ENCODE data around the gene BACE1. TPM values are rescaled to one million over a fixed set of nuclear protein-coding genes. Genes with fewer than 3 reads are reported as not detected.

BACE1 gene
- total RNA-seq, 2 donors from 2014 or later = 0.16 to 0.17 TPM

Other genes starting within 250 kb of the BACE1 start
- 10 to 100 TPM; 41.9 to 55.7 TPM for gene SIK3, start 217.8 kb downstream of the BACE1 start, total RNA-seq
- gene PAFAH1B2, start 172.0 kb downstream of the BACE1 start, total RNA-seq = 10 to 100 TPM; 53.7 to 87.6 TPM
- 10 to 100 TPM; 25.0 to 43.9 TPM for gene SIDT2, start 137.5 kb downstream of the BACE1 start, total RNA-seq
- gene TAGLN, start 116.9 kb downstream of the BACE1 start, total RNA-seq = 1 to 10 TPM; 5.1 to 9.6 TPM
- 100 to 1,000 TPM; 101 to 106 TPM for gene PCSK7, start 84.2 kb downstream of the BACE1 start, total RNA-seq
- gene RNF214, start 83.6 kb downstream of the BACE1 start, total RNA-seq = 10 to 100 TPM; 15.3 to 18.6 TPM
- gene BACE1-AS, start 24.9 kb downstream of the BACE1 start, total RNA-seq = 1 to 10 TPM; 3.5 to 7.5 TPM
- 10 to 100 TPM; 28.6 to 31.0 TPM for gene CEP164, start 11.6 kb upstream of the BACE1 start, total RNA-seq

Measured in activated T-helper 17 cell treated with anti-CD3 and anti-CD28 coated beads, Interleukin-2, amount 50 U/mL, for 72 hours (primary cell).